MM.1S (cell line): ENCODE measurements around the gene SLC8B1.

Experiments
- CTCF ChIP-seq: fragments of 300-600 bp; sonication (generic); IDR thresholded peaks from 2 replicates; pipeline ENCODE4 v1.5.1; 2016; ENCODE audit warnings: antibody characterized with exemption, low read length, mixed read lengths
- EZH2 ChIP-seq: fragments of 300-600 bp; sonication (generic); optimal IDR thresholded peaks from 2 replicates; pipeline ENCODE3; 2017; ENCODE audit warnings: low read depth, mild to moderate bottlenecking, antibody characterized with exemption, low read length, mixed read lengths
- EZH2phosphoT487 ChIP-seq: fragments of 300-600 bp; sonication (generic); IDR thresholded peaks from 2 replicates; pipeline ENCODE4 v1.6.1; 2018; ENCODE audit warnings: antibody characterized with exemption, low read length

- no peak for TF ChIP-seq CTCF
- no peak for TF ChIP-seq EZH2
- no peak for TF ChIP-seq EZH2phosphoT487
Observed at GRCh38 chr12:113302466-113302865, 32.4 kb downstream of the SLC8B1 start.
